Fibroblast of the aortic adventitia (primary cell): ENCODE data around the gene TRPC3. TPM values are rescaled to one million over a fixed set of nuclear protein-coding genes. Genes with fewer than 3 reads are reported as not detected.

ENCODE experiments used
- DNase-seq: peaks from one replicate; pipeline ENCODE4 v3.0.0-alpha.2; 2010; ENCODE audit warnings: low read depth
- H3K4me3 ChIP-seq: 2 replicates; pipeline ENCODE4 v1.5.1; 2011; ENCODE audit warnings: low read depth, mild to moderate bottlenecking, control low read depth, low read length, moderate library complexity
- total RNA-seq: library from RNA; depleted of rRNA; stranded (reverse); fragments of >200 nt; gene quantifications from 2 replicates; pipeline ENCODE4 v1.2.3, GENCODE V29; 2012; ENCODE audit warnings: low replicate concordance
- TF ChIP-seq, protein P1 (sequence below): IDR thresholded peaks from 2 replicates; pipeline ENCODE4 v1.5.1; 2011; ENCODE audit warnings: mild to moderate bottlenecking, low read length, control low read depth, inconsistent platforms; ENCODE audit not compliant: insufficient read depth

TRPC3 gene
- total RNA-seq, 1 donor = 0.45 TPM

- DNase-seq = no peak
- TF ChIP-seq, protein P1, sequence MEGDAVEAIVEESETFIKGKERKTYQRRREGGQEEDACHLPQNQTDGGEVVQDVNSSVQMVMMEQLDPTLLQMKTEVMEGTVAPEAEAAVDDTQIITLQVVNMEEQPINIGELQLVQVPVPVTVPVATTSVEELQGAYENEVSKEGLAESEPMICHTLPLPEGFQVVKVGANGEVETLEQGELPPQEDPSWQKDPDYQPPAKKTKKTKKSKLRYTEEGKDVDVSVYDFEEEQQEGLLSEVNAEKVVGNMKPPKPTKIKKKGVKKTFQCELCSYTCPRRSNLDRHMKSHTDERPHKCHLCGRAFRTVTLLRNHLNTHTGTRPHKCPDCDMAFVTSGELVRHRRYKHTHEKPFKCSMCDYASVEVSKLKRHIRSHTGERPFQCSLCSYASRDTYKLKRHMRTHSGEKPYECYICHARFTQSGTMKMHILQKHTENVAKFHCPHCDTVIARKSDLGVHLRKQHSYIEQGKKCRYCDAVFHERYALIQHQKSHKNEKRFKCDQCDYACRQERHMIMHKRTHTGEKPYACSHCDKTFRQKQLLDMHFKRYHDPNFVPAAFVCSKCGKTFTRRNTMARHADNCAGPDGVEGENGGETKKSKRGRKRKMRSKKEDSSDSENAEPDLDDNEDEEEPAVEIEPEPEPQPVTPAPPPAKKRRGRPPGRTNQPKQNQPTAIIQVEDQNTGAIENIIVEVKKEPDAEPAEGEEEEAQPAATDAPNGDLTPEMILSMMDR = no peak
- H3K4me3 ChIP-seq = peak overlapping the region; percentile 66
Observed at GRCh38 chr4:121950680-121951520, 960 bp downstream of the TRPC3 start.

DNA sequence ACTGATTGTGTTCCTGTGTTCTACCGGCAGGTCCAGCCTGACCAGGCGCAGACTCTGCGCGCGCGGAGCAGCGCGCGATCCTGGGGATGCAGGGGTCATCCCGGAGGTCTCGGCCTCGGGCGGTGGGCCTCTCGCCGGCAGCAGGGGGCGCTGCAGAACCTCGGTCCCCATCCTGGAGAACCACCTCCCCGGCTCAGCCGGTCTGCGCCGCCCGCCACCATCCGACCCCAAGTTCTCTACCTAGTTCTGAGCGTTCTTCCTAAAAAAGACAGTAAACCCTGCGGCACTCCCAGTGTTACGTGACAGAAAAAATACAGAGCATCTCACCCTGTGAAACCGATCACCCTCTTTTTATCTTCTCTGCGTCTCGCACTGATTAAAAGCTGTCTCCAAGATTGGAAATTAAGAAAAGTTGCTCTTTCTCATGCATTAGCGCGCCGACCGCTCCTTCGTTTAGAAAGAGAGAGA lies 1.6 kb downstream of the TRPC3 start:
- peak overlapping the region; percentile 66 for H3K4me3 ChIP-seq
- TF ChIP-seq, protein P1 = peak; percentile 69
- peak; percentile 54 for DNase-seq

- H3K4me3 ChIP-seq = no peak overlapping the region
- DNase-seq = no peak
- TF ChIP-seq, protein P1 = no peak
Observed at GRCh38 chr4:121946644-121947043, 5.2 kb downstream of the TRPC3 start.

DNA sequence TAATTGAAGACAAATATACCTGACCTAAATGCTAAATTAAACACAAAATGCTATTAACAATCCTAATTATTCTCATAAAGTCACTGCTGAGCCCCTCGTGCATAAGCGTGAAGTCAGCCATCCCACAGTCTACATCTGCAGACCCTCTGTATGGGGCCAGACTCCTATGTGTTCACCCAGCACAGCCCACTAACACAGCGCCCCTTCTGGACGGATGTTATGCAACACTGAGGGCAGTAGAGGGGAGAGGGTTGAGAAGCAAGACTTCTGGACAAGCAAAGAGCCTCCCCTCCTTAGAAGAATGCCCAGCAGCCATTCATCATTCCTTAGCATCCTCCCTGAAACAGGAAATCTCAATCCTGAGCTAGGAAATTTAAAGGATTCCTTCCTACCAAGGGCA lies 7.9 kb downstream of the TRPC3 start:
- no peak for DNase-seq
- H3K4me3 ChIP-seq = no peak overlapping the region
- TF ChIP-seq, protein P1 = peak; percentile 33

DNA sequence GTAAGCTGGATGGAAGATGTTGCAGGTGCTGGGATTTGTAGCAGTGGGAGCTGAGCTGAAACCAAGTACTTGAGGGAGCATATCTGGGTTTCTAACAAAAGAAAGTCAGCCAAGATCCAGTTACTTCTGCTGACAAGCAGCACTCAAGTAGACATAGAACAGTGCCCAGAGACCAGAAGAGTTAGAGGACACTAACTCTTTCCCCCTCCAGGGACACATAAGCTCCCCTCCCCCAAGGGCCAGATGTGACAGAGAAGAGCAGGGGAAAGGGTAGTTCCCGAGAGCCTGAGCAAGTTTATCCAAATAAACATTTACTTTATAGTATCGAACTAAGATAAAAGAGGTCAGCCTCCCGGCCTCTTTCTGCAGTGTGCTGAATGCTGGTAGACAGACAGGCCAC lies 12.2 kb downstream of the TRPC3 start:
- DNase-seq = no peak
- TF ChIP-seq, protein P1 = no peak
- H3K4me3 ChIP-seq = no peak overlapping the region

- TF ChIP-seq, protein P1 = no peak
- H3K4me3 ChIP-seq = no peak overlapping the region
- DNase-seq = no peak
Observed at GRCh38 chr4:121938282-121939092, 13.4 kb downstream of the TRPC3 start.
